K562 (cell line): Measurements from ENCODE around the gene HRAS. TPM values are rescaled to one million over a fixed set of nuclear protein-coding genes. Genes with fewer than 3 reads are reported as not detected.

Experiments used
- ATAC-seq: fragments of 200-7000 bp; cut with Tn5 transposase; 3 replicates; pipeline ENCODE4 v1.9.1; 2020; ENCODE audit warnings: moderate library complexity
- BruUV-seq: library from RNA; stranded (reverse); fragments of 400-500 nt; replicated peaks from 2 replicates; lab custom pipeline; 2021; lab: Mats Ljungman, UMichigan
- CTCF ChIA-PET: fragments of 300-600 bp; formaldehyde crosslinking; extraction: SDS; loops from one replicate; lab custom pipeline; 2021; ENCODE audit warnings: low intra/inter-chr PET ratio; lab: Yijun Ruan, JAX
- POLR2A ChIA-PET: fragments of 300-600, 350-650 bp; sonication (Branson Sonifier 250); formaldehyde crosslinking; extraction: SDS; loops from one replicate; lab custom pipeline; 2021; ENCODE audit warnings: antibody characterized with exemption, inconsistent platforms; lab: Yijun Ruan, JAX
- DNase-seq, 4 experiments: peaks; one replicate each; pipeline versions ENCODE4 v3.0.0 to v3.0.0-alpha.2; 2011 to 2018; ENCODE audit warnings: low spot score in 3 of 4, mixed read lengths in 3 of 4; ENCODE audit errors: extremely low read depth in 1 of 4
- FAIRE-seq: peaks from 2 replicates; lab custom pipeline; 2011; peaks lifted over from hg19 to GRCh38; lab: Jason Lieb, UNC
- H2AFZ ChIP-seq: 2 replicates; pipeline ENCODE4 v1.6.0; 2011; ENCODE audit warnings: low read depth, low read length, control low read depth, inconsistent platforms
- H3K27ac ChIP-seq: fragments of 200-600 bp; 3 replicates; pipeline ENCODE4 v1.8.0; 2011; ENCODE audit warnings: low read depth, mild to moderate bottlenecking, control low read depth, inconsistent platforms, low read length, moderate library complexity, mixed read lengths; ENCODE audit errors: extremely low read depth
- H3K27me3 ChIP-seq, 2 experiments: fragments of 300-600 bp in 1 of 2; 2 replicates in 1 of 2; 3 replicates in 1 of 2; pipeline versions ENCODE4 v1.6.0 to v1.8.0; 2011; ENCODE audit warnings: inconsistent platforms in 2 of 2, low read length in 2 of 2, mild to moderate bottlenecking in 1 of 2, mixed read lengths in 1 of 2, moderate library complexity in 1 of 2; ENCODE audit not compliant: control insufficient read depth in 2 of 2, insufficient read depth in 2 of 2
- H3K36me3 ChIP-seq: fragments of 300-600 bp; 3 replicates; pipeline ENCODE4 v1.8.0; 2011; ENCODE audit warnings: mild to moderate bottlenecking, low read length, inconsistent platforms; ENCODE audit not compliant: control insufficient read depth, insufficient read depth
- H3K4me1 ChIP-seq, 2 experiments: fragments of 200-600 bp in 1 of 2; replicated peaks in 1 of 2; 2 replicates in 1 of 2; 3 replicates in 1 of 2; pipeline versions ENCODE4 v1.5.1 to v1.8.0; 2011; ENCODE audit warnings: inconsistent platforms in 2 of 2, low read length in 2 of 2, mild to moderate bottlenecking in 1 of 2, mixed read lengths in 1 of 2, moderate library complexity in 1 of 2; ENCODE audit not compliant: control insufficient read depth in 2 of 2, insufficient read depth in 2 of 2
- H3K4me2 ChIP-seq: 2 replicates; pipeline ENCODE4 v1.6.1; 2011; ENCODE audit warnings: low read length, control low read depth, inconsistent platforms, mixed read lengths; ENCODE audit not compliant: insufficient read depth
- H3K4me3 ChIP-seq: fragments of 200-600 bp; sonication (generic), shearing (Covaris generic); 2 replicates; pipeline ENCODE4 v1.5.1; 2016; ENCODE audit warnings: control low read depth, inconsistent platforms
- H3K79me2 ChIP-seq: fragments of 200-600 bp; 3 replicates; pipeline ENCODE4 v1.8.0; 2011; ENCODE audit warnings: low read length, inconsistent platforms; ENCODE audit not compliant: control insufficient read depth, insufficient read depth
- H3K9ac ChIP-seq, 2 experiments: 2 replicates each; pipeline versions ENCODE4 v1.6.0 to v1.6.1; 2011; ENCODE audit warnings: low read depth in 2 of 2, low read length in 2 of 2, control low read depth in 1 of 2, inconsistent platforms in 1 of 2, mild to moderate bottlenecking in 1 of 2, mixed read lengths in 1 of 2; ENCODE audit not compliant: insufficient read depth in 1 of 2
- H3K9me1 ChIP-seq: one replicate; pipeline ENCODE4 v1.6.0; 2011; ENCODE audit warnings: inconsistent platforms, mild to moderate bottlenecking, low read length, moderate library complexity; ENCODE audit not compliant: control insufficient read depth, insufficient read depth
- H3K9me3 ChIP-seq: replicated peaks from 2 replicates; pipeline ENCODE4 v1.5.1; 2011; ENCODE audit warnings: low read depth, low read length, inconsistent platforms; ENCODE audit not compliant: control insufficient read depth, insufficient read depth
- H4K20me1 ChIP-seq: replicated peaks from 2 replicates; pipeline ENCODE4 v1.6.1; 2011; ENCODE audit warnings: low read length, inconsistent platforms, mixed read lengths; ENCODE audit not compliant: control insufficient read depth, insufficient read depth
- FOXK1 ChIP-seq: sonication (generic); formaldehyde crosslinking; IDR thresholded peaks from 2 replicates; pipeline ENCODE4 v1.8.0; 2022; ENCODE audit warnings: missing genetic modification reagents, mild to moderate bottlenecking, borderline replicate concordance
- HDGF ChIP-seq: fragments of 450-650 bp; IDR thresholded peaks from 2 replicates; pipeline ENCODE4 v1.6.1; 2016
- HIVEP1 ChIP-seq: fragments of 250-450 bp; sonication (Bioruptor Pico); IDR thresholded peaks from 2 replicates; pipeline ENCODE4 v1.4.0; 2020; ENCODE audit warnings: mild to moderate bottlenecking
- MBD2 ChIP-seq: sonication (generic); IDR thresholded peaks from 2 replicates; pipeline ENCODE4 v1.6.1; 2016; ENCODE audit warnings: low read depth, borderline replicate concordance
- POLR2G ChIP-seq: fragments of 200-400 bp; formaldehyde crosslinking; IDR thresholded peaks from 2 replicates; pipeline ENCODE4 v1.6.1; 2017; ENCODE audit warnings: low read depth, mild to moderate bottlenecking, antibody characterized with exemption, low read length, moderate library complexity
- PRMT5 ChIP-seq: sonication (generic); formaldehyde crosslinking; IDR thresholded peaks from 2 replicates; pipeline ENCODE4 v1.5.0; 2020; ENCODE audit warnings: missing genetic modification reagents
- RBBP5 ChIP-seq: fragments of 200-600 bp; sonication (generic); IDR thresholded peaks from 2 replicates; pipeline ENCODE4 v1.6.1; 2012; ENCODE audit warnings: borderline replicate concordance, mild to moderate bottlenecking, low read length, control low read depth, inconsistent platforms; ENCODE audit not compliant: insufficient read depth, poor library complexity, severe bottlenecking
- SRSF9 ChIP-seq: fragments of 200-400 bp; formaldehyde crosslinking; IDR thresholded peaks from 2 replicates; pipeline ENCODE4 v1.6.1; 2017; ENCODE audit warnings: low read depth, low read length, borderline replicate concordance
- TCF15 ChIP-seq: fragments of 250-450 bp; sonication (Bioruptor Pico); IDR thresholded peaks from 2 replicates; pipeline ENCODE4 v1.8.0; 2022; ENCODE audit warnings: moderate library complexity, mild to moderate bottlenecking, inconsistent platforms
- ZNF41 ChIP-seq: fragments of 250-450 bp; sonication (Bioruptor Pico); conservative IDR thresholded peaks from 2 replicates; pipeline ENCODE4 v1.4.0; 2020; ENCODE audit warnings: mild to moderate bottlenecking
- ZNF644 ChIP-seq: fragments of 200-800 bp; sonication (Bioruptor generic); IDR thresholded peaks from 2 replicates; pipeline ENCODE4 v1.6.1; 2016; ENCODE audit warnings: low read depth, missing genetic modification characterization, missing compliant biosample characterization
- WGBS: fragments of 100-300 bp; shearing (Covaris generic); methylation state at CpG from one replicate; pipeline ENCODE4 v1.1.6; 2016; ENCODE audit warnings: low coverage, mixed read lengths; ENCODE audit not compliant: insufficient coverage; ENCODE audit errors: missing lambda C conversion rate; 5-methylcytosine and 5-hydroxymethylcytosine counted together
- in situ Hi-C: fragments of 300-500 bp; cut with MboI; formaldehyde crosslinking; loops from 4 replicates; pipeline ENCODE4 v1.15.0; 2018; ENCODE audit warnings: inconsistent platforms, mixed read lengths
- intact Hi-C: fragments of 100-400 bp; cut with micrococcal nuclease; formaldehyde crosslinking; loops from 2 replicates; pipeline ENCODE4 v1.14.2; 2022
- polyA plus RNA-seq, 8 experiments: library from polyadenylated mRNA; depleted of rRNA in 4 of 8; stranded (reverse) in 5 of 8; unstranded in 3 of 8; fragments of >200 nt; fragmentation: Nextera tagmentation in 2 of 8; fragmentation: Illumina TruSeq in 1 of 8; extraction: Ambion mirVana in 2 of 8; extraction: Trizol in 1 of 8; gene quantifications; 2 replicates each; pipeline versions ENCODE4 v1.2.1 to v1.2.3, GENCODE V29; 2011 to 2014; ENCODE audit warnings: inconsistent platforms in 1 of 8, missing spikeins in 1 of 8
- total RNA-seq, 7 experiments: library from RNA; depleted of rRNA in 6 of 7; stranded (reverse); fragments of >200 nt in 6 of 7; fragmentation: Illumina TruSeq in 2 of 7; extraction: Trizol in 2 of 7; gene quantifications; 2 replicates each; pipeline versions ENCODE4 v1.2.1 to v1.2.3, GENCODE V29; 2011 to 2021; ENCODE audit warnings: low replicate concordance in 1 of 7
- TF ChIP-seq, protein P1 (sequence below): fragments of 450-650 bp; IDR thresholded peaks from 2 replicates; pipeline ENCODE4 v1.6.1; 2016; ENCODE audit warnings: mild to moderate bottlenecking
- TF ChIP-seq, protein P2 (sequence below): IDR thresholded peaks from 3 replicates; pipeline ENCODE4 v1.6.1; 2011; ENCODE audit warnings: borderline replicate concordance, mild to moderate bottlenecking; ENCODE audit not compliant: insufficient read length, insufficient read depth

HRAS gene
- total and polyA plus RNA-seq, 9 of the 15 experiments (the other 6 are each of a cell fraction or from before 2014, with no cell fraction given): 2.8 to 73.5 (median 29.6) TPM

DNA sequence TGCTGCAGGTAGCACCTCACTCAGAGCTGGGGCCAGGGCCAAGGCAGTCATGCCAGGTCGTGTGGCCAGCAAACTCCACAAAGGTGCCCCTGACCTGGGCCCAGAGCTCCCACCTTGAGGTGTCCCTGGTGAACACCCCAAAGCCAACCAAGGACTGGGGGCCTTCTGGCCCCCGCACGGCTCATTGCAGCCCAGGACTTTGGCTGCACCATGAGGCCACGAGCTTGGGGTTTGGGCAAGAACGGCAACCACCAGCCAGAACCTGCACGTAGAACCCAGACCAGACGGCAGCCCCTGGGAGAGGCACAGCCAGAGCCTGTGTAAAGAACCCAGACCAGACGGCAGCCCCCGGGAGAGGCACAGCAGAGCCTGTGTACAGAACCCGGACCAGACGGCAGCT lies 9.8 kb upstream of the HRAS start:
- 73% methylated on average over 10 of the region's 11 CpGs for WGBS
- FAIRE-seq (no peak), ATAC-seq (no peak), DNase-seq (no peak)
- Histone ChIP-seq H3K9ac (peak overlapping the region in 1 of 2 experiments; percentile 64; a peak in 2 of 4 replicates), H3K9me3 (no peaks in the 10 kb centered on the region), H4K20me1 (no peaks in the 10 kb centered on the region), H3K27ac (no peak overlapping the region), H3K4me2 (no peak overlapping the region), H3K27me3 (no peaks in the 10 kb centered on the region), H3K9me1 (no peaks in the 10 kb centered on the region), H3K36me3 (no peaks in the 10 kb centered on the region), H3K79me2 (no peaks in the 10 kb centered on the region), H2AFZ (no peak overlapping the region), H3K4me3 (no peak overlapping the region), H3K4me1 (peaks cover 0 to 46% of the 10 kb centered on the region in 2 experiments; a peak in 2 of 5 replicates)
- intact Hi-C loops: no loop called here
- in situ Hi-C loops: no loop called here
- no TSS peak for BruUV-seq
- TF ChIP-seq, protein P1, sequence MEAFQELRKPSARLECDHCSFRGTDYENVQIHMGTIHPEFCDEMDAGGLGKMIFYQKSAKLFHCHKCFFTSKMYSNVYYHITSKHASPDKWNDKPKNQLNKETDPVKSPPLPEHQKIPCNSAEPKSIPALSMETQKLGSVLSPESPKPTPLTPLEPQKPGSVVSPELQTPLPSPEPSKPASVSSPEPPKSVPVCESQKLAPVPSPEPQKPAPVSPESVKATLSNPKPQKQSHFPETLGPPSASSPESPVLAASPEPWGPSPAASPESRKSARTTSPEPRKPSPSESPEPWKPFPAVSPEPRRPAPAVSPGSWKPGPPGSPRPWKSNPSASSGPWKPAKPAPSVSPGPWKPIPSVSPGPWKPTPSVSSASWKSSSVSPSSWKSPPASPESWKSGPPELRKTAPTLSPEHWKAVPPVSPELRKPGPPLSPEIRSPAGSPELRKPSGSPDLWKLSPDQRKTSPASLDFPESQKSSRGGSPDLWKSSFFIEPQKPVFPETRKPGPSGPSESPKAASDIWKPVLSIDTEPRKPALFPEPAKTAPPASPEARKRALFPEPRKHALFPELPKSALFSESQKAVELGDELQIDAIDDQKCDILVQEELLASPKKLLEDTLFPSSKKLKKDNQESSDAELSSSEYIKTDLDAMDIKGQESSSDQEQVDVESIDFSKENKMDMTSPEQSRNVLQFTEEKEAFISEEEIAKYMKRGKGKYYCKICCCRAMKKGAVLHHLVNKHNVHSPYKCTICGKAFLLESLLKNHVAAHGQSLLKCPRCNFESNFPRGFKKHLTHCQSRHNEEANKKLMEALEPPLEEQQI: no peak
- TF ChIP-seq POLR2G: 0 out of 2 replicates have a peak, but pooled peaks have one; percentile 19
- CTCF ChIA-PET: no interaction called here
- POLR2A ChIA-PET: interaction anchor here (0.5 kb wide), 1 partner anchor 258 kb away, joined by 3 read pairs; no protein-coding TSS in a partner anchor

DNA sequence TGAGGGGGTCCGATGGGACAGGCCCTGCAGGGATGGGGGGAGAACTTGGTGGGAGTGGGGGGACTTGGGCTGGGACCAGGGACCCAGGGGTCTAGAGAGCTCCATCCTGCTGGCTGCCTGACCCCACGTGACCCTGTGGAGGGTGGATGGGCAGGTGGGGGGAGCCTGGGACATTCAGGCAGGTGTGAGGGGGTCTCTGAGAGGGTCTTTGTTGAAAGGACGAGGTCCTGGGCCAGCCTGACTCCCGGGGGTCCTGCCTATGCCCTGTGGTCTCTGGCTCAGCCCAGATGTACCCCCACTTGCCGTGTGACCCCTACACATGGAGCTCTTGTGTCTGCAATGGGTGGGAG lies 9.4 kb upstream of the HRAS start:
- POLR2A ChIA-PET: no interaction called here
- in situ Hi-C loops: no loop called here
- TF ChIP-seq FOXK1 (CRISPR knock-in tag): no peak
- TF ChIP-seq TCF15: no peak
- TF ChIP-seq PRMT5: no peak
- no peak for TF ChIP-seq RBBP5
- TF ChIP-seq MBD2: no peak
- TF ChIP-seq, protein P2, sequence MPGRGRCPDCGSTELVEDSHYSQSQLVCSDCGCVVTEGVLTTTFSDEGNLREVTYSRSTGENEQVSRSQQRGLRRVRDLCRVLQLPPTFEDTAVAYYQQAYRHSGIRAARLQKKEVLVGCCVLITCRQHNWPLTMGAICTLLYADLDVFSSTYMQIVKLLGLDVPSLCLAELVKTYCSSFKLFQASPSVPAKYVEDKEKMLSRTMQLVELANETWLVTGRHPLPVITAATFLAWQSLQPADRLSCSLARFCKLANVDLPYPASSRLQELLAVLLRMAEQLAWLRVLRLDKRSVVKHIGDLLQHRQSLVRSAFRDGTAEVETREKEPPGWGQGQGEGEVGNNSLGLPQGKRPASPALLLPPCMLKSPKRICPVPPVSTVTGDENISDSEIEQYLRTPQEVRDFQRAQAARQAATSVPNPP: no peak
- no peak for TF ChIP-seq SRSF9
- TF ChIP-seq ZNF41 (CRISPR knock-in tag): no peak
- no peak for TF ChIP-seq HDGF
- no peak for TF ChIP-seq HIVEP1 (CRISPR knock-in tag)
- TF ChIP-seq ZNF644 (tag): no peak

More for the DNA sequence above, 9.4 kb upstream of the HRAS start:
- ATAC-seq (no peak), DNase-seq (no peak), FAIRE-seq (no peak)
- no peaks in the 10 kb centered on the region for H3K79me2 ChIP-seq
- intact Hi-C loops: no loop called here
- H3K27me3 ChIP-seq: no peaks in the 10 kb centered on the region
- no TSS peak for BruUV-seq
- no peak overlapping the region for H3K4me3 ChIP-seq
- peaks cover 0 to 46% of the 10 kb centered on the region in 2 experiments; a peak in 2 of 5 replicates for H3K4me1 ChIP-seq
- H3K9ac ChIP-seq: peak overlapping the region in 1 of 2 experiments; percentile 64; a peak in 2 of 4 replicates
- H3K36me3 ChIP-seq: no peaks in the 10 kb centered on the region
- CTCF ChIA-PET: no interaction called here
- no peaks in the 10 kb centered on the region for H3K9me1 ChIP-seq
- WGBS: 33% methylated on average over 4 of the region's 5 CpGs
- H4K20me1 ChIP-seq: no peaks in the 10 kb centered on the region
- no peak overlapping the region for H3K4me2 ChIP-seq
- H3K9me3 ChIP-seq: no peaks in the 10 kb centered on the region
- H2AFZ ChIP-seq: no peak overlapping the region
- no peak overlapping the region for H3K27ac ChIP-seq
